Activated CD8-positive, alpha-beta memory T cell treated with anti-CD3 and anti-CD28 coated beads for 48 hours (primary cell): ENCODE measurements around the gene IL1F10.

ENCODE experiments used
- DNase-seq, 3 experiments: peaks; one replicate each; pipeline ENCODE4 v3.0.0-alpha.2; 2020; ENCODE audit warnings: low read depth in 2 of 3, low spot score in 2 of 3

The IL1F10 gene

DNA sequence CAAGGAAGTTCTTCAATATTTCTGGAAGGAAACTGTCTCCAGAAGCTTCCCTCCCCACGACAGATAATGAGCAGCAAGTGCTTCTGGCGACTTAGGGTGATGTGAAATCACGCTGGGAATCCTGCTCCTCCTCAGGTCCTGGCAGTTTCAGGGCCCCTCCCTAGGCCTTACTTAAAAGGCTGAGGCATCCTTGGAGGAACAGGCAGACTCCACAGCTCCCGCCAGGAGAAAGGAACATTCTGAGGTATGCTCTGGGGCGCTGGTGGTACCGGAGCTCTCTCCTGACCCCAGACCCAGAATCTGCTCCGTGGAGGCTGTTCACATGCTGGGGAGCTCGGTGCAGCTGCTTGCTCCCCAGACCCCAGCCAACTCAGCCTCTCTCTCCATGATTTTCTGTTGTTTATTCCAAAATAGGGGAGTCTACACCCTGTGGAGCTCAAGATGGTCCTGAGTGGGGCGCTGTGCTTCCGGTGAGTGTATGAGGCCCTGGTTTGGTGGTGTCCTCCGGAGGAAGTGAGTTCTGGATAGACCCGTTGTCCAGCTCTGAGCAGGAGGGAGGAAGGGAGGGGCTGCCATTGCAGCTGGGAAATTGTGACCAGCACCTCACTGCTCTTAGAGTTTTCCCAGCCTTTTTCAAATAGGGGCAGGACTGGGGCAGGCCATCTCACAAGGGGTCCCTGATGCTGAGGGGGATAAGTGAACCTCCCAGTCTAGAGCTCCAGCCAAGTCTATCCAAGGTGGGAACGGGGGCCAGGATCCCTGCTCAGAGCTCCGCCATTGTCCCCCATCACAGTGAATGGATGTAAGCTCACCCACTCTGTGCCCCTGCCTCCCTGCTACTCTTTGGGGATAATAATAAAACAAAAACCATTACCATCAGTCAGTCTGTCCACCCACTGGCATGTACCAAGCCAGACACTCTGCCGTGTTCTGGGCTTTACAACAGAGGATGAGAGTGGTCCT lies 8.5 kb upstream of the IL1F10 start, which contains the start of gene IL36RN:
Gene IL36RN (plus strand): TSS at position 201 of the 963 bp plus-strand sequence. CDS start 241 bp downstream, at position 442.
- no peak for DNase-seq

DNA sequence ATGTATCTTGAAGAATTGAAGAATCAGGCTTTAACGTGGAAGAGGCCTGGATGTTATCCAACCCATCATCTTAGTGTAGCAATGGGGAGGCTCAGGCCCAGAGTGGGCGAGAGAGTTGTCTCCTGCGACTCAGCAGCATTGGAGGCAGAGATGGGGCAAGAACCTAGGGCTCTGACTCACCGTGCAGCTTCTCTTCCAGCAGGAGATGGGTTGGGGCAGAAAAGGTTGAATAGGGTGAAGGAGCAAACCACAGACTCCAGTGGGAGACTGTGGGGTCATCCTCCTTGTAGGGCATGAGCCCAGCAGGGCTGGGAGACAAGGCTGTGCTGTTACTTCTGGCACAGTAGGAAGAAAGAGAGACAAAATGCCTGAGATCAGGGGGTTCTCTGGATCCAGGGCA lies 7.4 kb upstream of the IL1F10 start:
- DNase-seq: no peak

DNA sequence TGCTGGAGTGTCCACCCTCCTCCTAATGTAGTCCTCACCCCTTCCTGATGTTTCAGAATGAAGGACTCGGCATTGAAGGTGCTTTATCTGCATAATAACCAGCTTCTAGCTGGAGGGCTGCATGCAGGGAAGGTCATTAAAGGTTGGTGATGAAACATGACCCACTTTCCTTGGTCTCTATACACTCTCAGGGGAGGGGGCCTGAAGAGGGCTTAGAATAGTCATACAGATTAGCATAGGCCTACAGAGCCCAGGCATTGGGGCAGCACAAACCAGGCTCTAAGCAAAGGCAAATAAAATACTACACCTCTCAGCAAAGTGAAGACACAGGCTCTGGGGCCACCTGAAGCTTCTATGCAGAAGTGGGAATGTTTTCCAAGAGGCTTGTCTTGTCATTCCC lies 7.0 kb upstream of the IL1F10 start:
- DNase-seq: no peak

DNA sequence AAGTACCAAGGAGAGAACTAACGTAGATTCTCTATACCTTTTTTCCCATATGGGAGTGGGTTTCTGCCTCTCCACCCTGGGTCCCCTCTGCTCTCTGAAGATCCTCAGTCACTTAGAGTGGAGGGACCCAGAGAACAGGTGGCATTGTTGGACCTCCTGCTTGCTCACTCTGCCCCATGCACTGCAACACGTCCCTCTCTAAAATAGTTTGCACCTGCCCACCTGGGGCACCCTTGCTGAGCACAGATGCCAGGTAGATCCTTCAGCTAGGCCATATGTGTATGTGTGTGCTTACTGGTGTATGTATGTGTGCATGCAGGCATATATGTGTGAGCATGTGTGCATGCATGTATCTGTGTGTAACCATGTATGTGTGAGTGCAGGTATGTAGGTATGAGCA lies 6.5 kb upstream of the IL1F10 start:
- no peak for DNase-seq

GRCh38 chr2:113061896-113062770 lies 5.6 kb upstream of the IL1F10 start:
- no peak for DNase-seq

DNA sequence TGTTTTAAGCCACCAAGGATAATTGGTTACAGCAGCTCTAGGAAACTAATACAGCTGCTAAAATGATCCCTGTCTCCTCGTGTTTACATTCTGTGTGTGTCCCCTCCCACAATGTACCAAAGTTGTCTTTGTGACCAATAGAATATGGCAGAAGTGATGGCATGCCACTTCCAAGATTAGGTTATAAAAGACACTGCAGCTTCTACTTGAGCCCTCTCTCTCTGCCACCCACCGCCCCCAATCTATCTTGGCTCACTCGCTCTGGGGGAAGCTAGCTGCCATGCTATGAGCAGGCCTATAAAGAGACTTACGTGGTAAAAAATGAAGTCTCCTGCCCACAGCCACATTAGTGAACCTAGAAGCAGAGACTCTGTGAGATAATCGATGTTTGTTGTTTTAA lies 3.5 kb upstream of the IL1F10 start:
- DNase-seq: no peak

DNA sequence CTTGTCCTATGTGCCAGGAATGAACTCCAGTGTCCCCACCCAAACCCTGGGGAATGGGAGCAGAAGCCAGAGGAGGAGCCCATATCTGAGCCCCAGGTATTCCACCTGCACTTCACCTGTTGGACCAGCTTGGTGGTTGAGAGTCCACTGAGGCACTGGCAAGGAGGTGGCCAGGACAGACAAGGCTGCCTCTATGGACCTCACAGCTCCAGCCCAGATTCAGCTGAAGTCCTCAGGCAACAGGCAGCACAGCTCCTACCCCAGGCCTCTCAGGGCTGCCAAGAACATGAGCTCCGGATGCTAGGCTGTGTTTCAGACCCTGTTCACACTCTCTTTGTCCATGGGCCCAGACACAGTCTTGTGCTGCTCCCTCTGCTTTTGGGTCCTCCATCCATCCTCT lies 2.9 kb upstream of the IL1F10 start:
- DNase-seq: no peak

DNA sequence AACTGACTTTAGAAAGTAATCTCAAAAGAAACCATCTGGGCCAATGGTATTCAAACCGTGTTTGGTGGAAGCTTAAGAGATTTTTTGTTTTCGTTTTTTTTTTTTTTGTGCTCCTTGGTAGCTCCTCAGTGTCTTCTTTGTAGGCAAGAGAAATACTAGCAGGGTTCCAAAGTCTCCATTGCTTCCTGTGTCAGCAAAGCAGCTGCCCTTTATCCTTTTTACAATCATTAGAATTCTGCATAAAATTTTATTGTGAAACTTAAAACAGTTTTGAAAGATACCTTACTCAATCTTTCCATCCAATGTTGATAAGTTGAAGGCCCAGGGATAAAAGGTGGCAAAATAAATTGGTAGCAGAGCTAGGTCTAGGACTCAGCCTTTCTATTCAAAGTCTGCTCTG lies 479 bp downstream of the IL1F10 start:
- DNase-seq: no peak

DNA sequence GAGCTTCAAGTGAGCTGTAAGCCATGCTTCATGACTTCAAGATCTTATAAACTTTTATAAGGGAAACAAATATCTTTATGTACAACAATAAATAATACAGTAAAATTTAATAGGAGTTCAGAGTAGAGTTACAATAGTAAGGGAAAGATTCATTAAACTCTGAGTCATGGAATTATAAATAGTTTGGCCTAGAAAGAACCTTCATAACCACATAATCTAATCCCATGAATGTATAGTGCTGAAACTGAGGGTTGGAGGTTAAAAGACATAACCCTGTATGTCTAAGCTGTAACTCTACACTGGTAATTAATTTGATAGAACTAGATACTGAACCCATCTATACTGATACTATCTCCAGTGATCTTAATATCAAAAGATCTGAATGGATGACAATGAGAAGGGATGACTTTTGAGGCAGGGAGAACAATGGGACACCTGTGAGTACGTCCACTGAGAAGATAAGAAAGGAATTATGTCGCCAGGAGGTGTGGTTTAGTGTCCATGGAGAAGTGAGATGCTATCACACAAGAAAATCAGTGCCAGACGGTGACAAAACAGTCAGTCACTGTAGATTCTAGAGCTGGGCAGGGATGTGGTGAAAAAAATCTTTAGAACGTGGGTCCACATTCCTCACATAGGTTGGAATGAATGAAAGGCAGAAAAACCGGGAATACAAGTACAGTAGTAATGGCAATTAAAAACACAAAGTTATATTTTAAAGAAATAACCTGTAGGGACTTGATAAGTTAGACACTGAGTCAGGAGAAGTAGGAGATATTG lies 1.1 kb downstream of the IL1F10 start:
- DNase-seq: no peak

GRCh38 chr2:113069676-113070605 lies 2.2 kb downstream of the IL1F10 start:
- no peak for DNase-seq

- DNase-seq: no peak
Measured at GRCh38 chr2:113070606-113070975, 2.8 kb downstream of the IL1F10 start.

- no peak for DNase-seq
Measured at GRCh38 chr2:113072584-113072983, 4.8 kb downstream of the IL1F10 start.

GRCh38 chr2:113073325-113073834 lies 5.6 kb downstream of the IL1F10 start:
- DNase-seq: no peak

DNA sequence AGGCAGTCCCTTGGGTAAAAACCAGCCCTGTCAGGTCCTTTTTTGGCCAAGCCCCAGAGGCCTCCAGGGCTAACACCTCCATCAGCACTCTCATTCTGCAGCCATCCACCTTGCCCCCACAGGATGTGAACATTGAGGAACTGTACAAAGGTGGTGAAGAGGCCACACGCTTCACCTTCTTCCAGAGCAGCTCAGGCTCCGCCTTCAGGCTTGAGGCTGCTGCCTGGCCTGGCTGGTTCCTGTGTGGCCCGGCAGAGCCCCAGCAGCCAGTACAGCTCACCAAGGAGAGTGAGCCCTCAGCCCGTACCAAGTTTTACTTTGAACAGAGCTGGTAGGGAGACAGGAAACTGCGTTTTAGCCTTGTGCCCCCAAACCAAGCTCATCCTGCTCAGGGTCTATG lies 7.3 kb downstream of the IL1F10 start:
- DNase-seq: no peak

GRCh38 chr2:113075600-113075999 lies 7.8 kb downstream of the IL1F10 start:
- DNase-seq: no peak

DNA sequence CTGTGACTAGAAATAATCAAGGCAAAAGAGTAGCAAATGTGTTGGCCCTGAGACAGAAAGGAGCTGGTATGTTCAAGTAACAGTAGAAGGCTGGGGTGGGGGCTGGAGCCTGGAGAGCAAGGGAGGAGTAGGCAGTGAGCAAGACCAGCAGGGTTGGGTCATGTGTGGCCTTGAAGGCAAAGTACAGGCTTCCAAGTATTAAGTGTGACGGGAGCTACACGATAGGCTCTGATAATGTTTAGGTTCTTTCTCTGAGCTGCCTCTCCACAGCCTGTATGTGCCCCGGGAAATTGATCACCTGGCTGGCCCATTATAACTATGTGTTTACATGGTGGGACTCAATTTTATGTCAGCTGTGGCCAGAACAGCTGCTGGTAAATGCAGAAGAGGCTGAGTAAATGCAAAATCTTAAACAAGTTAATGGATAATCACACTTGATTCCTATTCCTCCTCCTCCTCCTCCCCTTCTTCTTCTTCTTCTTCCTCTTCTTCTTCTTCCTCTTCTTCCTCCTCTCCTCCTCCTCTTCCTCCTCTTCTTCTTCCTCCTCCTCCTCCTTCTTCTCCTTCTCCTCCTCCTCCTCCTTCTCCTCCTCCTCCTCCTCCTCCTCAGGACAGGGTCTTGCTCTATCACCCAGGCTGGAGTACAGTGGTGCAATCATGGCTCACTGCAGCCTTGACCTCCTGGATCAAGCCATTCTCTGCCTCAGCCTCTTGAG lies 9.3 kb downstream of the IL1F10 start:
- no peak for DNase-seq

DNA sequence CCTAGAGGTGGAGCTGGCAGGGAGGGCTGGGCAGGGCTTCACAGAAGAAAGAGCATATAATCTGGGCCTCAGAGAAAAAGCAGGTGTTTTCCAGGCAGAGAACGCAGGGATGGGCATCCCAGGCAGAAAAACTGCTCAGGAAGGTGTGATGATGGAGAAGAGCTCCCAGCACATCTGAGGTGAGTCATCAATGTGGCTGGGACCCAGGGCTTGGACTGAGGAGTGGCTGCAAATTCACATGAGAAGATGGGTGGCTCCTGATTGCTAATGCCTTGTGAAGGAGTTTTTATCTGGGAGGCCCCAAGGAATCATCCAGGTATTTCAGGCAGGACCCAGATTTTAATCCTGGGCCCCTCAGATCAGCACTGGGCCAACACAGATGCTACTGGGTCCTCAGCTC lies 10.2 kb downstream of the IL1F10 start:
- no peak for DNase-seq

- DNase-seq: no peak
Measured at GRCh38 chr2:113078350-113078839, 10.6 kb downstream of the IL1F10 start.

DNA sequence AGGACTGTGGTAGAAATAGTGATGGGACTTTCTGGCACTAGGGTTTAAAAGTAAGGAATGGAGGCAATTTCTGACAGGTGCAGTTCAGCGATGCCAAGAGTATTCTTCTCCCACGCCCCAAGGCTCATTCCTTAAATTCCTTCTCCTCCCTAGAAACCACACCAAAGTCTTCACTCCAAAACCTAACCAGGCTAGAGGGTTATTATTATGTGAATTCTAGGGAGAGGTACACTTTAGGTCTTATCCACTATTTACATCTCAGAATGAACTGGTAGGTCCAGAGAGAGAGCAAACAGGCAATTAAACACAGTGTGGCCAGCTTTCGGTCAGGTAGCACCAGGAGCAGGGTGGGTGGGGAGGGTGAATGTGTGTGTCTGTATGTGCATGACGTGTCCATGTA lies 11.4 kb downstream of the IL1F10 start:
- no peak for DNase-seq
